SK-N-SH treated with all-trans-retinoic acid at 6 μM for 48 hours (cell line): ENCODE results near the gene ETV6.

Experiments
- ATAC-seq: fragments of 200-7000 bp; cut with Tn5 transposase; 3 replicates; pipeline ENCODE4 v1.9.1; 2020; ENCODE audit warnings: mild to moderate bottlenecking, moderate library complexity
- ARNTL ChIP-seq: fragments of 450-650 bp; formaldehyde crosslinking; IDR thresholded peaks from 2 replicates; pipeline ENCODE4 v1.5.0; 2020; ENCODE audit warnings: low read depth, mild to moderate bottlenecking, moderate library complexity, borderline replicate concordance
- BACH2 ChIP-seq: fragments of 250-450 bp; sonication (Bioruptor Pico); IDR thresholded peaks from 2 replicates; pipeline ENCODE4 v1.9.0; 2021; ENCODE audit warnings: mild to moderate bottlenecking, borderline replicate concordance
- CREB5 ChIP-seq: fragments of 250-450 bp; sonication (Bioruptor Pico); IDR thresholded peaks from 2 replicates; pipeline ENCODE4 v1.5.1; 2020; ENCODE audit warnings: low read depth, mild to moderate bottlenecking, moderate library complexity
- CSDC2 ChIP-seq: fragments of 250-450 bp; sonication (Bioruptor Pico); IDR thresholded peaks from 2 replicates; pipeline ENCODE4 v1.5.0; 2020; ENCODE audit warnings: mild to moderate bottlenecking, moderate library complexity
- ESRRG ChIP-seq: fragments of 250-450 bp; sonication (Bioruptor Pico); IDR thresholded peaks from 2 replicates; pipeline ENCODE4 v1.6.1; 2021; ENCODE audit warnings: mild to moderate bottlenecking
- GLIS3 ChIP-seq: fragments of 250-450 bp; sonication (Bioruptor Pico); IDR thresholded peaks from 2 replicates; pipeline ENCODE4 v1.5.0; 2020; ENCODE audit warnings: mild to moderate bottlenecking, moderate library complexity
- ISL1 ChIP-seq: fragments of 250-450 bp; sonication (Bioruptor Pico); IDR thresholded peaks from 2 replicates; pipeline ENCODE4 v2.1.2; 2022; ENCODE audit warnings: mild to moderate bottlenecking, moderate library complexity
- OSR1 ChIP-seq: fragments of 250-450 bp; sonication (Bioruptor Pico); IDR thresholded peaks from 2 replicates; pipeline ENCODE4 v1.8.0; 2022; ENCODE audit warnings: moderate library complexity, mild to moderate bottlenecking, inconsistent platforms
- PATZ1 ChIP-seq: fragments of 250-450 bp; sonication (Bioruptor Pico); IDR thresholded peaks from 2 replicates; pipeline ENCODE4 v1.8.0; 2020; ENCODE audit warnings: mild to moderate bottlenecking, moderate library complexity, borderline replicate concordance
- POU6F1 ChIP-seq: fragments of 250-450 bp; sonication (Bioruptor Pico); IDR thresholded peaks from 2 replicates; pipeline ENCODE4 v1.8.0; 2021; ENCODE audit warnings: low read depth, mild to moderate bottlenecking, moderate library complexity, borderline replicate concordance
- PPARA ChIP-seq: fragments of 250-450 bp; sonication (Bioruptor Pico); IDR thresholded peaks from 2 replicates; pipeline ENCODE4 v1.5.0; 2020; ENCODE audit warnings: mild to moderate bottlenecking, borderline replicate concordance
- RARB ChIP-seq: fragments of 250-450 bp; sonication (Bioruptor Pico); IDR thresholded peaks from 2 replicates; pipeline ENCODE4 v1.8.0; 2021; ENCODE audit warnings: mild to moderate bottlenecking, moderate library complexity
- SNAI2 ChIP-seq: fragments of 250-450 bp; sonication (Bioruptor Pico); IDR thresholded peaks from 2 replicates; pipeline ENCODE4 v1.5.0; 2020; ENCODE audit warnings: mild to moderate bottlenecking, moderate library complexity
- TCF4 ChIP-seq: fragments of 250-450 bp; sonication (Bioruptor Pico); IDR thresholded peaks from 2 replicates; pipeline ENCODE4 v1.8.0; 2021; ENCODE audit warnings: mild to moderate bottlenecking, moderate library complexity, borderline replicate concordance
- TOX ChIP-seq: fragments of 250-450 bp; sonication (Bioruptor Pico); IDR thresholded peaks from 2 replicates; pipeline ENCODE4 v1.8.0; 2021; ENCODE audit warnings: mild to moderate bottlenecking, moderate library complexity, borderline replicate concordance
- TSHZ2 ChIP-seq: fragments of 250-450 bp; sonication (Bioruptor Pico); IDR thresholded peaks from 2 replicates; pipeline ENCODE4 v1.5.0; 2020; ENCODE audit warnings: mild to moderate bottlenecking, moderate library complexity
- ZC3H10 ChIP-seq: fragments of 250-450 bp; sonication (Bioruptor Pico); IDR thresholded peaks from 2 replicates; pipeline ENCODE4 v1.5.1; 2021; ENCODE audit warnings: mild to moderate bottlenecking, moderate library complexity
- ZFP30 ChIP-seq: fragments of 450-650 bp; formaldehyde crosslinking; IDR thresholded peaks from 2 replicates; pipeline ENCODE4 v1.5.0; 2022; ENCODE audit warnings: mild to moderate bottlenecking, moderate library complexity
- ZNF565 ChIP-seq: fragments of 450-650 bp; formaldehyde crosslinking; conservative IDR thresholded peaks from 2 replicates; pipeline ENCODE4 v1.5.0; 2020; ENCODE audit warnings: low read depth, mild to moderate bottlenecking, moderate library complexity
- ZNF70 ChIP-seq: fragments of 450-650 bp; formaldehyde crosslinking; IDR thresholded peaks from 2 replicates; pipeline ENCODE4 v1.5.0; 2020; ENCODE audit warnings: mild to moderate bottlenecking, moderate library complexity
- ZNF8 ChIP-seq: fragments of 450-650 bp; formaldehyde crosslinking; IDR thresholded peaks from 2 replicates; pipeline ENCODE4 v1.5.0; 2020; ENCODE audit warnings: mild to moderate bottlenecking, moderate library complexity
- TF ChIP-seq, protein P1 (sequence below): fragments of 250-450 bp; sonication (Bioruptor Pico); IDR thresholded peaks from 2 replicates; pipeline ENCODE4 v1.5.1; 2021; ENCODE audit warnings: mild to moderate bottlenecking, moderate library complexity

The ETV6 gene

DNA sequence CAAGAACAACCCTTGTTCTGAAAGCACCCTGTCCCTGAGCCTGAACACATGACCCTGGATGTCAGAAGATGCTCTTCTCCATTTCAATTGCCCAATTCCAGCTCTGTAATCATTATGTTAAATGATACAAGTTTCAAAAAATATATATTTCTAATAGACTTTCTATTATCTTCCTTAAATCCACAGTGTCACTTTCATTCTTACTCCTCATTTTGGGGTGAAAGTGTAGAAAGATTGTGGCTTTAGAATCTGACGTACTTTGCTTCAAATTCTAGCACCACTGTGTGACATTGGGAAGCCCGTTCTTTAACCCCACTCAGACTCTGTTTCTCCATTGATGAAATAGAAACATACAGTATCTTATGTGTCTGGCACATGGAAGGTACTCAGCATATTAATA is 83.2 kb downstream of the ETV6 start:
- ATAC-seq = no peak
- TF ChIP-seq ZNF8 (CRISPR knock-in tag) (no peak), TSHZ2 (CRISPR knock-in tag) (no peak), ZC3H10 (CRISPR knock-in tag) (no peak), BACH2 (CRISPR knock-in tag) (no peak), SNAI2 (CRISPR knock-in tag) (no peak), GLIS3 (CRISPR knock-in tag) (no peak)

GRCh38 chr12:11734580-11735180 is 85.2 kb downstream of the ETV6 start:
- no peak for ATAC-seq
- TF ChIP-seq POU6F1 (CRISPR knock-in tag) = no peak
- TF ChIP-seq TCF4 (CRISPR knock-in tag) = no peak
- TF ChIP-seq, protein P1, sequence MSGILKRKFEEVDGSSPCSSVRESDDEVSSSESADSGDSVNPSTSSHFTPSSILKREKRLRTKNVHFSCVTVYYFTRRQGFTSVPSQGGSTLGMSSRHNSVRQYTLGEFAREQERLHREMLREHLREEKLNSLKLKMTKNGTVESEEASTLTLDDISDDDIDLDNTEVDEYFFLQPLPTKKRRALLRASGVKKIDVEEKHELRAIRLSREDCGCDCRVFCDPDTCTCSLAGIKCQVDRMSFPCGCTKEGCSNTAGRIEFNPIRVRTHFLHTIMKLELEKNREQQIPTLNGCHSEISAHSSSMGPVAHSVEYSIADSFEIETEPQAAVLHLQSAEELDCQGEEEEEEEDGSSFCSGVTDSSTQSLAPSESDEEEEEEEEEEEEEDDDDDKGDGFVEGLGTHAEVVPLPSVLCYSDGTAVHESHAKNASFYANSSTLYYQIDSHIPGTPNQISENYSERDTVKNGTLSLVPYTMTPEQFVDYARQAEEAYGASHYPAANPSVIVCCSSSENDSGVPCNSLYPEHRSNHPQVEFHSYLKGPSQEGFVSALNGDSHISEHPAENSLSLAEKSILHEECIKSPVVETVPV = no peak
- TF ChIP-seq CREB5 (CRISPR knock-in tag) = no peak
- TF ChIP-seq ZC3H10 (CRISPR knock-in tag) = no peak
- TF ChIP-seq ISL1 (CRISPR knock-in tag) = no peak
- TF ChIP-seq BACH2 (CRISPR knock-in tag) = no peak
- no peak for TF ChIP-seq ZFP30
- no peak for TF ChIP-seq TOX (CRISPR knock-in tag)
- TF ChIP-seq RARB = no peak
- TF ChIP-seq ARNTL (CRISPR knock-in tag) = no peak
- TF ChIP-seq ZNF8 (CRISPR knock-in tag) = no peak
- no peak for TF ChIP-seq ESRRG (CRISPR knock-in tag)
- no peak for TF ChIP-seq PATZ1 (CRISPR knock-in tag)
- TF ChIP-seq SNAI2 (CRISPR knock-in tag) = no peak
- TF ChIP-seq ZNF565 = no peak
- TF ChIP-seq, all 23 proteins: peak for 0

GRCh38 chr12:11738450-11738849 is 89.0 kb downstream of the ETV6 start:
- TF ChIP-seq RARB (no peak), ZNF8 (CRISPR knock-in tag) (no peak), PPARA (no peak), ZNF70 (no peak), OSR1 (CRISPR knock-in tag) (no peak), ZNF565 (no peak), CSDC2 (CRISPR knock-in tag) (no peak), ESRRG (CRISPR knock-in tag) (no peak), ZFP30 (no peak), PATZ1 (CRISPR knock-in tag) (no peak), TCF4 (CRISPR knock-in tag) (no peak), ISL1 (CRISPR knock-in tag) (no peak), TOX (CRISPR knock-in tag) (no peak), ARNTL (CRISPR knock-in tag) (no peak), TSHZ2 (CRISPR knock-in tag) (no peak), ZC3H10 (CRISPR knock-in tag) (no peak), GLIS3 (CRISPR knock-in tag) (no peak)
- no peak for ATAC-seq
